PC-9 (cell line): ENCODE data around the gene PAQR3. TPM values are rescaled to one million over a fixed set of nuclear protein-coding genes. Genes with fewer than 3 reads are reported as not detected.

Source experiments
- BruUV-seq: library from RNA; stranded (reverse); fragments of 400-500 nt; replicated peaks from 2 replicates; lab custom pipeline; 2021; lab: Mats Ljungman, UMichigan
- CTCF ChIA-PET: fragments of 300-600 bp; sonication (Branson Sonifier 250); formaldehyde crosslinking; loops from one replicate; lab custom pipeline; 2022; ENCODE audit warnings: antibody characterized with exemption; lab: Charles Lee
- POLR2A ChIA-PET: fragments of 300-600 bp; sonication (Branson Sonifier 250); formaldehyde crosslinking; loops from one replicate; lab custom pipeline; 2022; ENCODE audit warnings: antibody characterized with exemption; ENCODE audit not compliant: unreplicated experiment; lab: Charles Lee
- DNase-seq, 2 experiments: peaks; one replicate each; pipeline versions ENCODE4 v3.0.0 to v3.0.0-alpha.2; 2015 to 2022; ENCODE audit warnings: mixed read lengths in 1 of 2
- H2AFZ ChIP-seq: fragments of 200-600 bp; sonication (generic); 2 replicates; pipeline ENCODE4 v1.8.1; 2017; ENCODE audit warnings: antibody characterized with exemption
- H3F3A ChIP-seq: fragments of 200-600 bp; sonication (generic); 2 replicates; pipeline ENCODE4 v1.8.1; 2017; ENCODE audit warnings: antibody characterized with exemption, mild to moderate bottlenecking, low read depth; ENCODE audit not compliant: insufficient read depth
- H3K27ac ChIP-seq: fragments of 200-600 bp; sonication (generic); 2 replicates; pipeline ENCODE4 v1.6.1; 2016; ENCODE audit warnings: mixed run types
- H3K27me3 ChIP-seq: fragments of 200-600 bp; sonication (generic); 2 replicates; pipeline ENCODE4 v1.6.1; 2016; ENCODE audit warnings: low read depth, mixed run types; ENCODE audit not compliant: insufficient read depth
- H3K36me3 ChIP-seq: fragments of 200-600 bp; sonication (generic); 2 replicates; pipeline ENCODE4 v1.6.1; 2016; ENCODE audit warnings: low read depth, mixed run types
- H3K4me1 ChIP-seq: fragments of 200-600 bp; sonication (generic); replicated peaks from 2 replicates; pipeline ENCODE4 v1.6.1; 2016; ENCODE audit warnings: mixed run types; ENCODE audit not compliant: insufficient read depth
- H3K4me2 ChIP-seq: fragments of 200-600 bp; sonication (generic); 2 replicates; pipeline ENCODE4 v1.6.1; 2017; ENCODE audit warnings: mixed run types
- H3K4me3 ChIP-seq: fragments of 200-600 bp; sonication (generic); 2 replicates; pipeline ENCODE4 v1.6.1; 2016; ENCODE audit warnings: mixed run types
- H3K79me2 ChIP-seq: fragments of 200-600 bp; sonication (generic); 2 replicates; pipeline ENCODE4 v1.6.1; 2017; ENCODE audit warnings: low read depth, mixed run types
- H3K9me2 ChIP-seq: fragments of 200-600 bp; sonication (generic); 2 replicates; pipeline ENCODE4 v1.8.1; 2017; ENCODE audit warnings: mild to moderate bottlenecking; ENCODE audit not compliant: insufficient read depth
- H3K9me3 ChIP-seq: fragments of 200-600 bp; sonication (generic); 2 replicates; pipeline ENCODE4 v1.8.1; 2016; ENCODE audit warnings: low read depth; ENCODE audit not compliant: insufficient read depth
- H4K20me1 ChIP-seq: fragments of 200-600 bp; sonication (generic); 2 replicates; pipeline ENCODE4 v1.8.1; 2017; ENCODE audit not compliant: insufficient read depth
- EZH2 ChIP-seq: fragments of 200-600 bp; sonication (generic); IDR thresholded peaks from 2 replicates; pipeline ENCODE4 v1.8.0; 2017; ENCODE audit warnings: antibody characterized with exemption, low read depth
- intact Hi-C: fragments of 100-400 bp; cut with micrococcal nuclease; formaldehyde crosslinking; loops from one replicate; pipeline ENCODE4 v1.10.0; 2022; ENCODE audit not compliant: unreplicated experiment
- total RNA-seq: library from RNA; stranded (reverse); gene quantifications from 2 replicates; pipeline ENCODE4 v1.2.3, GENCODE V29; 2021
- TF ChIP-seq, protein P1 (sequence below): fragments of 200-600 bp; sonication (generic); conservative IDR thresholded peaks from 2 replicates; pipeline ENCODE4 v1.6.1; 2017; ENCODE audit warnings: mixed run types, antibody characterized with exemption, mild to moderate bottlenecking, moderate library complexity

The PAQR3 gene
- total RNA-seq, 1 experiment from 2014 or later: 11.0 TPM

- Histone ChIP-seq H3K9me3 (no peaks in the 10 kb centered on the region), H3K9me2 (no peaks in the 10 kb centered on the region), H3F3A (no peaks in the 10 kb centered on the region), H3K4me1 (peaks cover 9% of the 10 kb centered on the region), H3K27ac (no peak overlapping the region), H3K4me2 (no peak overlapping the region), H3K79me2 (no peaks in the 10 kb centered on the region), H2AFZ (no peak overlapping the region), H4K20me1 (no peaks in the 10 kb centered on the region), H3K4me3 (no peak overlapping the region), H3K27me3 (no peaks in the 10 kb centered on the region), H3K36me3 (no peaks in the 10 kb centered on the region)
- no peak for DNase-seq
- CTCF ChIA-PET: no interaction called here
- TF ChIP-seq, protein P1, sequence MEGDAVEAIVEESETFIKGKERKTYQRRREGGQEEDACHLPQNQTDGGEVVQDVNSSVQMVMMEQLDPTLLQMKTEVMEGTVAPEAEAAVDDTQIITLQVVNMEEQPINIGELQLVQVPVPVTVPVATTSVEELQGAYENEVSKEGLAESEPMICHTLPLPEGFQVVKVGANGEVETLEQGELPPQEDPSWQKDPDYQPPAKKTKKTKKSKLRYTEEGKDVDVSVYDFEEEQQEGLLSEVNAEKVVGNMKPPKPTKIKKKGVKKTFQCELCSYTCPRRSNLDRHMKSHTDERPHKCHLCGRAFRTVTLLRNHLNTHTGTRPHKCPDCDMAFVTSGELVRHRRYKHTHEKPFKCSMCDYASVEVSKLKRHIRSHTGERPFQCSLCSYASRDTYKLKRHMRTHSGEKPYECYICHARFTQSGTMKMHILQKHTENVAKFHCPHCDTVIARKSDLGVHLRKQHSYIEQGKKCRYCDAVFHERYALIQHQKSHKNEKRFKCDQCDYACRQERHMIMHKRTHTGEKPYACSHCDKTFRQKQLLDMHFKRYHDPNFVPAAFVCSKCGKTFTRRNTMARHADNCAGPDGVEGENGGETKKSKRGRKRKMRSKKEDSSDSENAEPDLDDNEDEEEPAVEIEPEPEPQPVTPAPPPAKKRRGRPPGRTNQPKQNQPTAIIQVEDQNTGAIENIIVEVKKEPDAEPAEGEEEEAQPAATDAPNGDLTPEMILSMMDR: no peak
- TF ChIP-seq EZH2: no peak
- intact Hi-C loops: no loop called here
- BruUV-seq: no TSS peak
- POLR2A ChIA-PET: no interaction called here
These were observed 1.5 kb upstream of the PAQR3 start for GRCh38 chr4:78940752-78941151.

GRCh38 chr4:78939667-78940008 is 400 bp upstream of the PAQR3 start:
- no peaks in the 10 kb centered on the region for H4K20me1 ChIP-seq
- no peaks in the 10 kb centered on the region for H3K9me3 ChIP-seq
- H3K4me3 ChIP-seq: peak overlapping the region; percentile 72
- H3K36me3 ChIP-seq: no peaks in the 10 kb centered on the region
- H3K27ac ChIP-seq: no peak overlapping the region
- peak overlapping the region; percentile 92 for H3K4me2 ChIP-seq
- peak overlapping the region; percentile 94 for H2AFZ ChIP-seq
- no peak for TF ChIP-seq EZH2
- TF ChIP-seq, protein P1: no peak
- no peaks in the 10 kb centered on the region for H3K9me2 ChIP-seq
- H3K27me3 ChIP-seq: no peaks in the 10 kb centered on the region
- no peak for DNase-seq
- CTCF ChIA-PET: interaction anchor here (0.6 kb wide), 1 partner anchor 290 kb away, joined by 13 read pairs; no protein-coding TSS in a partner anchor
- POLR2A ChIA-PET: interaction anchor here (0.6 kb wide), 5 partner anchors 15 to 1419 kb away, joined by 3 to 11 read pairs (median 6); no protein-coding TSS in a partner anchor
- TSS peak; percentile 29 for BruUV-seq
- H3F3A ChIP-seq: no peaks in the 10 kb centered on the region
- intact Hi-C loops: no loop called here
- no peaks in the 10 kb centered on the region for H3K79me2 ChIP-seq
- H3K4me1 ChIP-seq: peaks cover 9% of the 10 kb centered on the region

DNA sequence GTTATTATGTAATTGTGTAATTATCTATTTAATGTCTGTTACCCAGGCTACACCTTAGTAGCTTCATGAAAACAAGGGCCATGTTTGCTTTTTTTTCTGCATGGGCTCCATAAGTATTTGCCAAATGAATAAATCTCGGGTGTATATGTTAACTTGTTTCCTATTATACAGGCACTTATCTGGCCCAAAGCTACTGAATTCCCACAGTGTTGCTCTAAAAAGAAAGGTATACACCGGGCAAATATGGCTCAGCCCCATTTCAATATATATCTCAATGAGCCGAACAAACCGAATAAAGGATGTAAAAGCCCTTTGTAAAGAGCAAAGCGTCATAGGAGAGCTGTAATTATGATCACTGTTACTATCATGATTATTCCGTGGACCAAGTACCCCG is 767 bp downstream of the PAQR3 start:
- Histone ChIP-seq H3K9me2 (no peaks in the 10 kb centered on the region), H3K36me3 (no peaks in the 10 kb centered on the region), H3K27me3 (no peaks in the 10 kb centered on the region), H3F3A (no peaks in the 10 kb centered on the region), H4K20me1 (no peaks in the 10 kb centered on the region), H3K4me3 (peak overlapping the region; percentile 72), H3K9me3 (no peaks in the 10 kb centered on the region), H3K4me1 (peaks cover 9% of the 10 kb centered on the region), H2AFZ (peak overlapping the region; percentile 78), H3K4me2 (peak overlapping the region; percentile 92), H3K79me2 (no peaks in the 10 kb centered on the region), H3K27ac (no peak overlapping the region)
- ChIA-PET CTCF (no interaction called here), POLR2A (interaction anchor here (0.5 to 0.6 kb wide), 2 partner anchors 14 to 168 kb away, joined by 3 to 5 read pairs; no protein-coding TSS in a partner anchor)
- no TSS peak for BruUV-seq
- DNase-seq: no peak
- intact Hi-C loops: no loop called here
- TF ChIP-seq, protein P1: no peak
